Amniotic stem cell (primary cell): ENCODE measurements around the gene PCBP4.
A peak's percentile ranks its signal among the peaks of the same experiment; 100 is the strongest.

Experiments
- DNase-seq: peaks from one replicate; lab custom pipeline; 2025; lab: John Stamatoyannopoulos, UW

Gene PCBP4

DNA sequence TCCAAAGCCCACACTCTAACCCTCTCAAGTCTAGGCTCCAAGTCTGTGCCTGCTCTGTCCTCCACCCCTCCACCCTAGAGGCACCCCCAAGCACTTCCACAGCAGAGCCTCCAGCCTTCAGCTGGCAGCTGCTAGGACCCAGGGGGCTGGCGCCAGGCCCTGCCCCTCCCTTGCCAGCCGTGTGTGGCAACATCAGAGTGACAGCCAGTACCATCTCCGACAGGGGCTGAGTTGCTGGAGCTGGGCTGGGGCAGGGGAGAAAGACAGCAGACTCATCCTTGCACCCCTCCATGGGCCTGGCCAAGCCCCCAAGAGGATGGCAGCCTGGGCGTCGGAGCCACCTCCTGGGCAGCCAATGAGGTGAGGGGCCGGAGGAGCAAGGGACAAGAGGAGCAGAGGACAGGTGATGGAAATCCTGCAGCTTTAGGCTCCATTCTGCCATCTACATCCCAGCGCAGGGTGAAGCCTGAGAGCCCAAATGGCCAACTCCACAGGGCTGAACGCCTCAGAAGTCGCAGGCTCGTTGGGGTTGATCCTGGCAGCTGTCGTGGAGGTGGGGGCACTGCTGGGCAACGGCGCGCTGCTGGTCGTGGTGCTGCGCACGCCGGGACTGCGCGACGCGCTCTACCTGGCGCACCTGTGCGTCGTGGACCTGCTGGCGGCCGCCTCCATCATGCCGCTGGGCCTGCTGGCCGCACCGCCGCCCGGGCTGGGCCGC lies 11.9 kb downstream of the PCBP4 start, which contains the start of gene GPR62:
Gene GPR62 (plus strand): TSS at position 207 of the 718 bp plus-strand sequence. CDS start 272 bp downstream, at position 479.
- DNase-seq: no peak

DNA sequence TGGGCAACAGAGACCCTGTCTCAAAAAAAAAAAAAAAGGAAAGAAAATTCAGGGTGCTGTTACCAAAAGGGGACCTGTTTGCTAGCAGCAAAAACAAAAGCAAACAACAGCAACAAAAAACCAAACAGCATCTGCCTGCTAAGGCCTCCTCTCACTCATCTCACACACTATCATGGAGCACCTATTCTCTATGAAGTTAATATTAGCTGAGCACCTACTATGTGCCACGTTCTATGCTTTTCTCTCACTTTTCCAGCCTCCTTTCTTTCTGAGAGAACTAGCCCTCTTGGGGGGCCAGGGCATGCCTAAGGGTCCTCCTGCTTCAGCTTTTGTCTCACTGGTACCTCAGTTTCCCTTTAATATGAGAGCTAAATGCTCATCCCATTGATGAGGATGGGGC lies 12.5 kb downstream of the PCBP4 start:
- DNase-seq: no peak

- no peak for DNase-seq
These were observed 13.1 kb downstream of the PCBP4 start for GRCh38 chr3:51954105-51954504.

DNA sequence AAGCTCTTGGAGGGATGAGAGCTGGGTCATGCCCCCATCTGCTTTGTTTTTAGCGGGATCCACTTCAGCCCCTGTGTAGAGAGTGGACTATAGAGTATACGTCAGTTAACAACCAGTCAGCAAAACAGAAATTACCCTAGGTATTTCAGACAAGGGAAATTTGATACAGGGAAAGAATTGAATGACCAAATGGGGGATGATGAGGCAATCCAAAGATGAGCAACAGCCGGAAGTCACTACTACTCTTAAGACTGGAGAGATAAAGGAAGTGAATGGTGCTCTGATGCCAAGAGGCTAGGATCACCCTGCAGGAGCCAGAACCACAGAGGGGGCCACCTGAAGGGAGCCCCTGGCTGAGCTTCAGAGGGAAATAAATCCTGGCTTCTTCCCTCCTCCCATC lies 13.8 kb downstream of the PCBP4 start:
- DNase-seq: no peak

DNA sequence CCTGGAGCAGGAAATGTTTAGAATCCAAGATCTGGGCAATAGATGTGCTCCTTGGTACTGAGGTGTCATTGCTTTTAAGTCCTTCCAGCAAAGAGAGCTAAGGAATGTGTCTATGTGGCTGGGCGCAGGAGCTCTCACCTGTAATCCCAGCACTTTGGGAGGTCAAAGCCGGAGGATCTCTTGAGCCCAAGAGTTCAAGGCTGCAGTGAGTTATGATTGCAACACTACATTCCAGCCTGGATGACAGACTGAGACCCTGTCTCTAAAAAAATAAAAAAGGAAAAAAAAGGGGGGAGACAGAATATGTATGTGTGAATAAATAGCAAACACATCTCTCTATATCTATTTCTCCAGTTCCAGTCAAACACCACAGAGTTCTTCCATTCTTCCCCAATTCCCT lies 16.4 kb downstream of the PCBP4 start:
- DNase-seq: no peak

DNA sequence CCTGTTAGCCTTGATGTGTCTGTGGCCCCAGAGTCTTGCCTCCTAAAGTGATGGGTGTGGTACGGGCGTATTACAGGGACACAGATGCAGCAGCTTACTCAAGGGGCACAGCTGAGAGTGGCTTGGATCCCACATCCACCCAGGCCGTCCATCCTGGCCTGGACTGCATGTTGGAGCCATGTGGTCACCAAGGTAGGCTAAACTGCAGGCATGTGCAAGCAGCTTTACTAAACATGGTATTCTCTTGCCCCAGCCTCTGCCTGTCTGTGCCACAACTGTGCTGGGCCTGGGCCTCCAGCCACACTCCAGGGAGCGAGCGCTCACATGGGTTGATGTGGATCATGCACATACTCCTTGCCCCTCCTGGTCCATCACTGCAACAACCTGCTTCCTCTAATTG lies 18.1 kb downstream of the PCBP4 start:
- DNase-seq: no peak

DNA sequence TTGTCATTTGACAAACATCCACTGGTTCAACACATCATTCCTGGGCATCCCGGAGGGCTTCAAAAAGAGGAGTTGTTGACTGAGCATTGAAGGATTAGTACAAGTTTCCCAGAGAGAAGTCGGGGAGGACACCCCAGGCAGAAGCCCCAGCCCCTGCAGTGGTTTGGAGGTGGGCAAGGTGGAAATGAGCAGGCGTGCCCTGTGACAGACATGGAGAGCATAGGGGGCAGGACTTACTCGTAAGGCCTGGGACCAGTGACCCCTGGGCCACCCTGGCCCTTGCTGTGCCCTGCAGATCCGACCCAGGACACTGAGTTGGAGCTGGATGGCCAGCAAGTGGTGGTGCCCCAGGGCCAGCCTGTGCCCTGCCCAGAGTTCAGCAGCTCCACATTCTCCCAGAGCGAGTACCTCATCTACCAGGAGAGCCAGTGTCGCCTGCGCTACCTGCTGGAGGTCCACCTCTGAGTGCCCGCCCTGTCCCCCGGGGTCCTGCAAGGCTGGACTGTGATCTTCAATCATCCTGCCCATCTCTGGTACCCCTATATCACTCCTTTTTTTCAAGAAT lies 19.2 kb downstream of the PCBP4 start:
- DNase-seq: no peak

GRCh38 chr3:51947215-51947900 lies 19.9 kb downstream of the PCBP4 start:
- DNase-seq: no peak

GRCh38 chr3:51946796-51947195 lies 20.5 kb downstream of the PCBP4 start:
- DNase-seq: no peak

DNA sequence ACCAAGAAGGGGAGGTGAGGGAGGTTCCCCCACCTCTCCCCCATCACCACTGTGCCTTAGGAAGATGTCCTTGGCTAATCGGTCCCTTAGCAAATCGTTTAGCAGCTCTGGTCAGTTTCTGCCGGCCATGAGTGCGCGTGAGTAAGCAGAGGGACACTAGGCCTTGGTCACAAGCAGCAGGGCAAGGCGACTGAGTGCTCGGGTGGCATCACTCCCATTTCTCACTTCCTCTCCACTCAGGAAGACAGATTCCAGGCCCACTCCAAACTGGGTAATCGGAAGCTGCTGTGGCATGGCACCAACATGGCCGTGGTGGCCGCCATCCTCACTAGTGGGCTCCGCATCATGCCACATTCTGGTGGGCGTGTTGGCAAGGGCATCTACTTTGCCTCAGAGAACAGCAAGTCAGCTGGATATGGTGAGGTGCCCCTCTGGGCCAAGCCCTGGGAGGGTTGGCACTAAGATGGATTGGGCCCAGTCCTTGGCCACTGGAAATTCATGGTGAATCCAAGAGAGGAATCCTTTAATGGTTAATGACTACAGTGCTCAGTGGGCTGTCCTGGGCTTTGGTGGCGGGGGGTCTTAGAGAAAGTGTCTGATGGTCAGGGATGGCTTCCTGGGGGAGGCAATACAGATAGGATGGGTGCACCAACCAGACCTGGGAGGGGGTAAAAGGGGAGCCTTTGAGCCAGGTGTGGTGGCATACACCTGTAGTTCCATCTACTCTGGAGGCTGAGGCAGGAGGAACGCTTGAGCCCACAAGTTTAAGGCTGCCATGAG lies 21.1 kb downstream of the PCBP4 start:
- DNase-seq: no peak

- no peak for DNase-seq
These were observed 22.0 kb downstream of the PCBP4 start for GRCh38 chr3:51945031-51945840.

GRCh38 chr3:51944451-51945021 lies 22.7 kb downstream of the PCBP4 start:
- no peak for DNase-seq

GRCh38 chr3:51943451-51944391 lies 23.5 kb downstream of the PCBP4 start:
- no peak for DNase-seq

DNA sequence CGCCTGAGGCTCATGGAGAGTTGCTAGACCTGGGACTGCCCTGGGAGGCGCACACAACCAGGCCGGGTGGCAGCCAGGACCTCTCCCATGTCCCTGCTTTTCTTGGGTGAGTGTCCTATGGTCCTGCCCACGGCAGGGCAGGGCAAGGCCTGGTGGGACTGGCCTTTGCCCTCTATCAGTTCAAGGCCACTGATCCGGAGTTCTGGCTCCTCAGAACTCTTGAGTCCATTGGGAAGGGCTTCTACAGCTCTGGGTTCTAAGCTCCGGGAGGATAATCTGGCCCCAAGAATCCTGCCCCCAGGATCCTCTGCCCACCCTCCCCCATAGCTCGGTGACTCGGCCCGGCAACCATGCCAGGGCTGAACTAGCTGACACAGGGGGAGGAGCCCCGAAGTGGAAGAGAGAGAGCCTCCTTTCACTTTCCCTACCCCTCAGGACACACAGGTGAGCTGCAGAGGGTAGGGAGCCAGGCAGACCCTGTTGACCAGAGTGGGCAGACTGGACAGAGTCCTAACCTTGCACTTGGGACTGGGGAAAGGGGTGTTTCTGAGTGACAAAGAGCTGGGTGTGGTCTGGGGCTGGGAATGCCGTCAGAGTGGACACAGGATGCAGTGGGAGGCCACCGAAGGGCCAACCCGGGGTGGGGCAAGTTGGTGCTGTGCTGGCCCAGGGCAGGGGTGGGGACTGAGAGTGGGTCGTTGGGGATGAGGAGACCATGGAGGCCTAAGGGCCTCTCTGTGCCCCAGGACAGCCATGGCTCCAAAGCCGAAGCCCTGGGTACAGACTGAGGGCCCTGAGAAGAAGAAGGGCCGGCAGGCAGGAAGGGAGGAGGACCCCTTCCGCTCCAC lies 24.4 kb downstream of the PCBP4 start:
- no peak for DNase-seq

GRCh38 chr3:51941798-51942602 lies 25.3 kb downstream of the PCBP4 start, which contains the start of the genes PARP3 and RRP9:
Gene PARP3 (plus strand): TSS chr3:51942363. CDS start chr3:51943356, 993 bp downstream.
Gene RRP9 (minus strand): TSS chr3:51941904. CDS start chr3:51941867, 37 bp downstream.
- DNase-seq: peak; percentile 100

- DNase-seq: no peak
These were observed 25.8 kb downstream of the PCBP4 start for GRCh38 chr3:51941463-51941797.

GRCh38 chr3:51940648-51941462 lies 26.4 kb downstream of the PCBP4 start:
- DNase-seq: no peak
